Measurements from ENCODE around the gene SORCS1. TPM values are rescaled to one million over a fixed set of nuclear protein-coding genes. Genes with fewer than 3 reads are reported as not detected.

Gene SORCS1
- total RNA-seq, 2 donors from 2014 or later: not detected

GRCh38 chr10:106595281-106595680 is 569.2 kb downstream of the SORCS1 start:
- DNase-seq (ENCODE audit: low spot score): no peak
- Mint-ChIP-seq H3K27me3 (no peaks in the 10 kb centered on the region), H3K27ac (no peak overlapping the region), H3K9me3 (no peaks in the 10 kb centered on the region), H3K4me1 (ENCODE audit: low read depth in 2 of 2) (no peaks in the 10 kb centered on the region), H3K4me3 (no peak overlapping the region), H3K36me3 (no peaks in the 10 kb centered on the region)
- no peak for ATAC-seq

- no peak for ATAC-seq
- no peaks in the 10 kb centered on the region for H3K9me3 Mint-ChIP-seq
- DNase-seq (ENCODE audit: low spot score): no peak
- H3K27me3 Mint-ChIP-seq: no peaks in the 10 kb centered on the region
- H3K4me3 Mint-ChIP-seq: no peak overlapping the region
- H3K36me3 Mint-ChIP-seq: no peaks in the 10 kb centered on the region
- H3K4me1 Mint-ChIP-seq (ENCODE audit: low read depth in 2 of 2): no peaks in the 10 kb centered on the region
- H3K27ac Mint-ChIP-seq: no peak overlapping the region
Measured at GRCh38 chr10:106593876-106594275, 570.6 kb downstream of the SORCS1 start.

- Mint-ChIP-seq H3K27ac (no peak overlapping the region), H3K4me1 (ENCODE audit: low read depth in 2 of 2) (no peaks in the 10 kb centered on the region), H3K4me3 (no peak overlapping the region), H3K9me3 (no peaks in the 10 kb centered on the region), H3K36me3 (no peaks in the 10 kb centered on the region), H3K27me3 (no peaks in the 10 kb centered on the region)
- ATAC-seq: no peak
- no peak for DNase-seq (ENCODE audit: low spot score)
Measured at GRCh38 chr10:106592396-106592795, 572.1 kb downstream of the SORCS1 start.

GRCh38 chr10:106582291-106582690 is 582.2 kb downstream of the SORCS1 start:
- DNase-seq (ENCODE audit: low spot score): no peak
- Mint-ChIP-seq H3K36me3 (no peaks in the 10 kb centered on the region), H3K9me3 (peaks cover 7% of the 10 kb centered on the region), H3K4me3 (no peak overlapping the region), H3K27ac (no peak overlapping the region), H3K4me1 (ENCODE audit: low read depth in 2 of 2) (no peaks in the 10 kb centered on the region), H3K27me3 (no peaks in the 10 kb centered on the region)
- no peak for ATAC-seq

- no peaks in the 10 kb centered on the region for H3K36me3 Mint-ChIP-seq
- no peak overlapping the region for H3K4me3 Mint-ChIP-seq
- ATAC-seq: no peak
- no peak overlapping the region for H3K27ac Mint-ChIP-seq
- H3K4me1 Mint-ChIP-seq (ENCODE audit: low read depth in 2 of 2): peaks cover 0 to 2% of the 10 kb centered on the region in 2 donors
- DNase-seq (ENCODE audit: low spot score): no peak
- peaks cover 12% of the 10 kb centered on the region for H3K9me3 Mint-ChIP-seq
- no peaks in the 10 kb centered on the region for H3K27me3 Mint-ChIP-seq
Measured at GRCh38 chr10:106577756-106578155, 586.8 kb downstream of the SORCS1 start.

GRCh38 chr10:106577266-106577665 is 587.2 kb downstream of the SORCS1 start:
- Mint-ChIP-seq H3K27me3 (no peaks in the 10 kb centered on the region), H3K4me1 (ENCODE audit: low read depth in 2 of 2) (peaks cover 0 to 2% of the 10 kb centered on the region in 2 donors), H3K4me3 (no peak overlapping the region), H3K27ac (no peak overlapping the region), H3K9me3 (peaks cover 12% of the 10 kb centered on the region), H3K36me3 (no peaks in the 10 kb centered on the region)
- no peak for DNase-seq (ENCODE audit: low spot score)
- no peak for ATAC-seq

GRCh38 chr10:106576534-106576933 is 588.0 kb downstream of the SORCS1 start:
- H3K4me3 Mint-ChIP-seq: no peak overlapping the region
- ATAC-seq: no peak
- H3K27me3 Mint-ChIP-seq: no peaks in the 10 kb centered on the region
- peaks cover 12% of the 10 kb centered on the region for H3K9me3 Mint-ChIP-seq
- H3K4me1 Mint-ChIP-seq (ENCODE audit: low read depth in 2 of 2): peaks cover 0 to 2% of the 10 kb centered on the region in 2 donors
- no peak for DNase-seq (ENCODE audit: low spot score)
- H3K36me3 Mint-ChIP-seq: no peaks in the 10 kb centered on the region
- no peak overlapping the region for H3K27ac Mint-ChIP-seq

GRCh38 chr10:106573106-106573505 is 591.4 kb downstream of the SORCS1 start:
- DNase-seq (ENCODE audit: low spot score) (no peak), ATAC-seq (no peak)
- Mint-ChIP-seq H3K36me3 (no peaks in the 10 kb centered on the region), H3K4me1 (ENCODE audit: low read depth in 2 of 2) (peaks cover 0 to 2% of the 10 kb centered on the region in 2 donors), H3K9me3 (peaks cover 8% of the 10 kb centered on the region), H3K27ac (no peak overlapping the region), H3K4me3 (no peak overlapping the region), H3K27me3 (no peaks in the 10 kb centered on the region)

GRCh38 chr10:106571192-106571946 is 593.1 kb downstream of the SORCS1 start:
- Mint-ChIP-seq H3K9me3 (peaks cover 8% of the 10 kb centered on the region), H3K4me3 (no peak overlapping the region), H3K27ac (no peak overlapping the region), H3K27me3 (no peaks in the 10 kb centered on the region), H3K36me3 (no peaks in the 10 kb centered on the region), H3K4me1 (ENCODE audit: low read depth in 2 of 2) (peaks cover 0 to 2% of the 10 kb centered on the region in 2 donors)
- DNase-seq (ENCODE audit: low spot score) (no peak), ATAC-seq (no peak)

GRCh38 chr10:106570268-106570667 is 594.2 kb downstream of the SORCS1 start:
- DNase-seq (ENCODE audit: low spot score) (no peak), ATAC-seq (no peak)
- Mint-ChIP-seq H3K9me3 (no peaks in the 10 kb centered on the region), H3K36me3 (no peaks in the 10 kb centered on the region), H3K27ac (no peak overlapping the region), H3K27me3 (no peaks in the 10 kb centered on the region), H3K4me1 (ENCODE audit: low read depth in 2 of 2) (no peaks in the 10 kb centered on the region), H3K4me3 (no peak overlapping the region)

GRCh38 chr10:106567629-106568028 is 596.9 kb downstream of the SORCS1 start:
- DNase-seq (ENCODE audit: low spot score): no peak
- Mint-ChIP-seq H3K27ac (no peak overlapping the region), H3K36me3 (no peaks in the 10 kb centered on the region), H3K9me3 (peaks cover 3% of the 10 kb centered on the region), H3K4me1 (ENCODE audit: low read depth in 2 of 2) (no peaks in the 10 kb centered on the region), H3K4me3 (no peak overlapping the region), H3K27me3 (no peaks in the 10 kb centered on the region)
- ATAC-seq: no peak

- Mint-ChIP-seq H3K36me3 (no peaks in the 10 kb centered on the region), H3K9me3 (peaks cover 3% of the 10 kb centered on the region), H3K27ac (no peak overlapping the region), H3K27me3 (no peaks in the 10 kb centered on the region), H3K4me1 (ENCODE audit: low read depth in 2 of 2) (no peaks in the 10 kb centered on the region), H3K4me3 (no peak overlapping the region)
- DNase-seq (ENCODE audit: low spot score): no peak
- ATAC-seq: no peak
Measured at GRCh38 chr10:106566873-106567272, 597.6 kb downstream of the SORCS1 start.

- Mint-ChIP-seq H3K27ac (no peak overlapping the region), H3K9me3 (peaks cover 3% of the 10 kb centered on the region), H3K4me1 (ENCODE audit: low read depth in 2 of 2) (no peaks in the 10 kb centered on the region), H3K4me3 (no peak overlapping the region), H3K27me3 (no peaks in the 10 kb centered on the region), H3K36me3 (no peaks in the 10 kb centered on the region)
- no peak for DNase-seq (ENCODE audit: low spot score)
- no peak for ATAC-seq
Measured at GRCh38 chr10:106565546-106565945, 599.0 kb downstream of the SORCS1 start.

- Mint-ChIP-seq H3K9me3 (peaks cover 4% of the 10 kb centered on the region), H3K36me3 (no peaks in the 10 kb centered on the region), H3K27me3 (no peaks in the 10 kb centered on the region), H3K4me3 (no peak overlapping the region), H3K4me1 (ENCODE audit: low read depth in 2 of 2) (no peaks in the 10 kb centered on the region), H3K27ac (no peak overlapping the region)
- DNase-seq (ENCODE audit: low spot score) (no peak), ATAC-seq (no peak)
Measured at GRCh38 chr10:106563384-106563783, 601.1 kb downstream of the SORCS1 start.

All from natural killer cell treated with Interleukin-12 subunit alpha and Interleukin-12 subunit beta and Interleukin-15 and Interleukin-18, amount 100 ng/mL, for 72 hours (primary cell).